GM18858 (cell line): ENCODE data around the gene TBK1.
"Not testable (repeated sequence)": the region's sequence is repeated elsewhere in the genome, so short reads cannot be mapped to it uniquely, and the experiment has no call there.

Source experiments
- ATAC-seq: cut with Tn5 transposase; IDR thresholded peaks from one replicate; pipeline ENCODE4 v1.9.1; 2021; ENCODE audit not compliant: unreplicated experiment

Gene TBK1

GRCh38 chr12:64538121-64538520 is 86.2 kb downstream of the TBK1 start:
- ATAC-seq: no peak

DNA sequence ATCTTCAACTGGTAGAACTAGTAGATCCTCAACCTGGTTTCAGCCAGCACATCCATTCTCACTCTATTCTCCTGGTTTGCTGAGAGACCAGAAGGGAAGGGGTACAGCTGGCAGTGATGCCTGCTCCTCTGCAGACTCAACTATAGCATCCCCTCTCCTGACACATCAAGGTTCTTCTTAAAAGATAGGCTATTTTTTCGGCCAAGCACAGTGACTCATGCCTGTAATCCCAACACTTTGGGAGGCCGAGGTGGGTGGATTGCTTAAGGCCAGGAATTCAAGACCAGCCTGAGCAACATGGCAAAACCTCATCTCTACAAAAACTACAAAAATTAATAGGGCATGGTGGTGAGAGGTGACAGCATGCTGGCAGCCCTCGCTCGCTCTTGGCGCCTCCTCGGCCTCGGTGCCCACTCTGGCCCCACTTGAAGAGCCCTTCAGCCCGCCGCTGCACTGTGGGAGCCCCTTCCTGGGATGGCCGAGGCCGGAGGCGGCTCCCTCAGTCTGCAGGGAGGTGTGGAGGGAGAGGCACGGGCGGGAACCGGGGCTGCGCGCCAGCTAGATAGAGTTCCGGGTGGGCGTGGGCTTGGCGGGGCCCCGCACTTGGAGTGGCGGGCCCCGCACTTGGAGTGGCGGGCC is 90.6 kb downstream of the TBK1 start:
- ATAC-seq: not testable (repeated sequence)

GRCh38 chr12:64544371-64545080 is 92.6 kb downstream of the TBK1 start:
- no peak for ATAC-seq

DNA sequence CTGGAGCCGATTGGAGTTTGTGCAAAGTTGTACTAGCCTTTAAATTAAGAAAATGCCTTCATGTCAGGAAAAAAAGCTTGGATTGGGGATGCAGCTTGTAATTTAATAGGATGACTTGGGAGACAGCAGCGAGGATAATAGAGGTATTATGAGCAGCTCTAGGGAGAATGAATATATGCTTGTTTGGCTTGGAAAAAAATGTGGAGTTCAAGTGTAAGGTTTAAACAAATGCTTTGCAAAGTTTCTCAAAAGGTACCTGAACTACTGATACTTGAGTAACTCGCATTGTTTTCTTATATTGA is 93.1 kb downstream of the TBK1 start:
- ATAC-seq: no peak

- ATAC-seq: no peak
Observed at GRCh38 chr12:64549108-64549507, 97.2 kb downstream of the TBK1 start.

GRCh38 chr12:64550755-64551154 is 98.8 kb downstream of the TBK1 start:
- ATAC-seq: no peak

GRCh38 chr12:64551676-64552075 is 99.8 kb downstream of the TBK1 start:
- ATAC-seq: no peak
